ENCODE data around the gene PTBP3. TPM values are rescaled to one million over a fixed set of nuclear protein-coding genes. Genes with fewer than 3 reads are reported as not detected.
A peak's percentile ranks its signal among the peaks of the same experiment; 100 is the strongest.

PTBP3 gene
- polyA plus RNA-seq, 2 of the 4 experiments (the other 2 are of a cell fraction): 55.7 to 105 TPM

DNA sequence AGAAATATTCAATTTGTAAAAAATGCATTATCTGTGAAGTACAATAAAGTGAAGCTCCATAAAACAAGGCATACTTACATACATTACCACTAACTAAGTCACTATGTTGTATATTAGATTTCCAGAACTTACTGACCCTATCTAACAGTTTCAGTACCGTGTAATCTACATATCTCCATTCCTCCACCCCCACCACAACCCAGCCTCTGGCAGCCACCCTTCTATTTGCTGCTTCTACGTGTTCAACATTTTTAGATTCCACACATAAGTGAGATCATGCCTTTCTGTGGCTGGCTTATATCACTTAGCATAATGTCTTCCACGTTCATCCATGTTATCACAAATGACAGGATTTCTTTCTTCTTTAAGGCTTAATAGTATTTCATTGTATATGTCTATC lies 31.3 kb upstream of the PTBP3 start:
- ChIA-PET CTCF (interaction anchor here (0.9 to 1.6 kb wide), 2 partner anchors 252 to 605 kb away, joined by 4 read pairs; no protein-coding TSS in a partner anchor), POLR2A (interaction anchor here (1.7 kb wide), 1 partner anchor 15 kb away, joined by 3 read pairs; the partner anchor contains the start of gene HSDL2)
- TF ChIP-seq CBX8 (IDR thresholded peaks at IDR 0.05): no peak
- no peak for TF ChIP-seq TP53 (CRISPR knock-in tag; IDR thresholded peaks at IDR 0.05)
- TF ChIP-seq RCOR1 (IDR thresholded peaks at IDR 0.05; ENCODE audit: low read depth, low read length): no peak
- TF ChIP-seq SREBF2 (IDR thresholded peaks at IDR 0.05): no peak
- TF ChIP-seq EHMT2 (IDR thresholded peaks at IDR 0.05; ENCODE audit: low read depth): no peak
- no peak for TF ChIP-seq GATA3 (IDR thresholded peaks at IDR 0.05; ENCODE audit: borderline replicate concordance)
- TF ChIP-seq MYC (IDR thresholded peaks at IDR 0.05; ENCODE audit: borderline replicate concordance, low read length): no peak
- TF ChIP-seq FOXS1 (CRISPR knock-in tag; IDR thresholded peaks at IDR 0.05): no peak
- TF ChIP-seq MAZ (IDR thresholded peaks at IDR 0.05; ENCODE audit: borderline replicate concordance, low read depth, low read length): no peak
- TF ChIP-seq JUN (IDR thresholded peaks at IDR 0.05): no peak
- no peak for TF ChIP-seq FOSL2 (IDR thresholded peaks at IDR 0.05)
- no peak for TF ChIP-seq FOSL2 (CRISPR knock-in tag; IDR thresholded peaks at IDR 0.05)
- ATAC-seq: no peak
- Histone ChIP-seq H3K9me3 (peaks cover 9% of the 10 kb centered on the region; the same call in 2 of the 3 replicates), H3K4me3 (no peak overlapping the region), H3K4me1 (peaks cover 13% of the 10 kb centered on the region), H3K27ac (no peak overlapping the region), H3K4me2 (no peak overlapping the region)
- no peak for DNase-seq (ENCODE audit: low read depth in 1 of 2, low spot score in 1 of 2)
- 77% methylated on average over 3 of the region's 3 CpGs for WGBS (ENCODE audit: missing lambda C conversion rate)
- FAIRE-seq: no peak

DNA sequence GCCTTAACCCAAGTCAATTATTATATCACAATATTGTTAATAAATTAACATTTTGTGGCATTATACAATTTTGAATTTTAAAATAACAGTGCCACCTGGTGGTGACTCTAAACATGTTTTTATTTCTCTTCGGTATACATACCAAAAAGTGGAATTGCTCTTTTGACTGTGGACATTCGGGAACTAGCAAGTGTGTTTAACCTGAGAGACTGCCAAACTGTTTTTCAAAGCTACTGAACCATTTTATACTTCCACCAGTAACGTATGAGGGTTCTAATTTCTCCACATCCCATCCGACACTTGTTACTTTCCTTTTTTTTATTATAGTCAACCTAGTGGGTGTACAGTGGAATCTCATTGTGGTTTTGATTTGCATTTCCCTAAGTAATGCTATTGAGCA lies 28.2 kb upstream of the PTBP3 start:
- peaks cover 6% of the 10 kb centered on the region; the same call in 1 of the 3 replicates for H3K9me3 ChIP-seq
- peak in 1 of 2 experiments; percentile 60 for DNase-seq (ENCODE audit: low read depth in 1 of 2, low spot score in 1 of 2)
- peak; percentile 63 for FAIRE-seq
- ChIA-PET POLR2A (interaction anchor here (1.5 kb wide), 1 partner anchor 18 kb away, joined by 4 read pairs; the partner anchor contains the start of gene HSDL2), CTCF (interaction anchor here (0.6 to 5.7 kb wide), 53 partner anchors 10 to 698 kb away, joined by 3 to 64 read pairs (median 4); partner anchors contain the start of genes HSDL2 and PTBP3)
- TF ChIP-seq RAD21 (conservative IDR thresholded peaks at IDR 0.05 in 1 of 2, IDR thresholded peaks at IDR 0.05 in 1 of 2): peak; percentile 77 to 85
- no peak for TF ChIP-seq RARB (CRISPR knock-in tag; IDR thresholded peaks at IDR 0.05)
- no peak for TF ChIP-seq MAZ (IDR thresholded peaks at IDR 0.05; ENCODE audit: borderline replicate concordance, low read depth, low read length)
- TF ChIP-seq EHF (CRISPR knock-in tag; IDR thresholded peaks at IDR 0.05): no peak
- TF ChIP-seq SMC3 (IDR thresholded peaks at IDR 0.05): peak; percentile 86
- no peak for TF ChIP-seq HOXA7 (CRISPR knock-in tag; IDR thresholded peaks at IDR 0.05)
- no peak for TF ChIP-seq CBX8 (IDR thresholded peaks at IDR 0.05)
- TF ChIP-seq, protein P1, sequence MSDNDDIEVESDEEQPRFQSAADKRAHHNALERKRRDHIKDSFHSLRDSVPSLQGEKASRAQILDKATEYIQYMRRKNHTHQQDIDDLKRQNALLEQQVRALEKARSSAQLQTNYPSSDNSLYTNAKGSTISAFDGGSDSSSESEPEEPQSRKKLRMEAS (IDR thresholded peaks at IDR 0.05): no peak
- TF ChIP-seq, protein P2, sequence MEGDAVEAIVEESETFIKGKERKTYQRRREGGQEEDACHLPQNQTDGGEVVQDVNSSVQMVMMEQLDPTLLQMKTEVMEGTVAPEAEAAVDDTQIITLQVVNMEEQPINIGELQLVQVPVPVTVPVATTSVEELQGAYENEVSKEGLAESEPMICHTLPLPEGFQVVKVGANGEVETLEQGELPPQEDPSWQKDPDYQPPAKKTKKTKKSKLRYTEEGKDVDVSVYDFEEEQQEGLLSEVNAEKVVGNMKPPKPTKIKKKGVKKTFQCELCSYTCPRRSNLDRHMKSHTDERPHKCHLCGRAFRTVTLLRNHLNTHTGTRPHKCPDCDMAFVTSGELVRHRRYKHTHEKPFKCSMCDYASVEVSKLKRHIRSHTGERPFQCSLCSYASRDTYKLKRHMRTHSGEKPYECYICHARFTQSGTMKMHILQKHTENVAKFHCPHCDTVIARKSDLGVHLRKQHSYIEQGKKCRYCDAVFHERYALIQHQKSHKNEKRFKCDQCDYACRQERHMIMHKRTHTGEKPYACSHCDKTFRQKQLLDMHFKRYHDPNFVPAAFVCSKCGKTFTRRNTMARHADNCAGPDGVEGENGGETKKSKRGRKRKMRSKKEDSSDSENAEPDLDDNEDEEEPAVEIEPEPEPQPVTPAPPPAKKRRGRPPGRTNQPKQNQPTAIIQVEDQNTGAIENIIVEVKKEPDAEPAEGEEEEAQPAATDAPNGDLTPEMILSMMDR (IDR thresholded peaks at IDR 0.05): peak; percentile 67
- peaks cover 13% of the 10 kb centered on the region for H3K4me1 ChIP-seq
- H3K27ac ChIP-seq: no peak overlapping the region
- 13% methylated on average over 4 of the region's 4 CpGs for WGBS (ENCODE audit: missing lambda C conversion rate)
- ATAC-seq: peak; percentile 59 to 75; a peak in 4 of 6 replicates
- peak overlapping the region; percentile 45; the same call in 2 of the 3 replicates for H3K4me2 ChIP-seq
- H3K4me3 ChIP-seq: no peak overlapping the region

DNA sequence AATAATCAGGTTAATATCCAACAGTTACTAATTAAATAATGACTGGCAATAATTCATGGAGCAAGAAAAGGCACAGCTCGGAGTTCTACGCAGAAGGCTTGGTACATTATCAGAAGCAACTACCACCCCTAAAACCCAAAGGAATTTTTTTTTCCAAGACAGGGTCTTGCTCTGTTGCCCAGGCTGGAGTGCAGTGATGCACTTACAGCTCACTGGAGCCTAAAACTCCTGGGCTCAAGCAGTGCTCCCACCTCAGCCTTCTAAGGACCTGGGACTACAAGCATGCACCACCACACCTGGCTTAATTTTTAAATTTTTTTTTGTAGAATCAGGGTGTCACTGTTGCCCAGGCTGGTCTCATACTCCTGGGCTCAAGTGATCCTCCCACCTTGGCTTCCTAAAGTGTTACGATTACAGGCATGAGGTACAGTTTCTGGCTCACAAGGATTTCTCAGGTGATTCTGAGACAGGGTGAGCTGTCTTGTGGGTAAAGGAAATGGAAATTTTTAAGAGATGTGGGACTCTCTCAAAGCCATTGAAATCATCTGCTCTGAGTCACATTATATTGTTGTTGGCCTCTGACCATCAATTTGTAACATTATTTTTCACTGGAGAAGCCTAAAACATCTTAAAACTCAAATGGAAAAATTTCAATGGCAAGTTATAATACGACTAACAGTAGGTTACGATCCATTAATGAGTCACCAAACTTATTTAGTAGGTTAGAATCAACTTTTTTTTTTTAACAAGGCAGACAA lies 26.8 kb upstream of the PTBP3 start:
- ChIA-PET CTCF (interaction anchor here (0.6 to 5.7 kb wide), 25 partner anchors 9 to 1228 kb away, joined by 3 to 64 read pairs (median 10); partner anchors contain the start of genes HSDL2 and PTBP3), POLR2A (interaction anchor here (0.6 to 1.8 kb wide), 3 partner anchors 20 to 27 kb away, joined by 3 to 5 read pairs (median 4); partner anchors contain the start of genes HSDL2 and PTBP3)
- FAIRE-seq (no peak), ATAC-seq (peak in 1 of 2 experiments; percentile 43; a peak in 2 of 6 replicates), DNase-seq (ENCODE audit: low read depth in 1 of 2, low spot score in 1 of 2) (no peak)
- Histone ChIP-seq H3K4me2 (peak overlapping the region; percentile 22), H3K4me3 (no peak overlapping the region), H3K27ac (peak overlapping the region; percentile 0 to 74; a peak in 4 of 6 replicates), H3K4me1 (peaks cover 13% of the 10 kb centered on the region), H3K9me3 (peaks cover 4% of the 10 kb centered on the region; the same call in 1 of the 3 replicates)
- TF ChIP-seq NFE2L2 (conservative IDR thresholded peaks at IDR 0.05; ENCODE audit: low read length) (peak; percentile 30; the same call in 1 of the 2 replicates), FOSL2 (IDR thresholded peaks at IDR 0.05) (no peak), FOSL2 (CRISPR knock-in tag; IDR thresholded peaks at IDR 0.05) (0 out of 2 replicates have a peak, but pooled peaks have one; percentile 18), EHMT2 (IDR thresholded peaks at IDR 0.05; ENCODE audit: low read depth) (no peak)
- WGBS (ENCODE audit: missing lambda C conversion rate): 65% methylated on average over 5 of the region's 5 CpGs

Measured in A549 (cell line).